Neural cell (in vitro differentiated cells): ENCODE data around the gene LLPH.

ENCODE experiments used
- EP300 ChIP-seq: fragments of 450-650 bp; conservative IDR thresholded peaks from 2 replicates; pipeline ENCODE4 v1.6.1; 2014; ENCODE audit warnings: antibody characterized with exemption, mild to moderate bottlenecking, moderate library complexity; ENCODE audit not compliant: poor library complexity, severe bottlenecking
- EZH2 ChIP-seq: fragments of 200-600, 300-800 bp; shearing (Covaris generic), sonication (generic); IDR thresholded peaks from 2 replicates; pipeline ENCODE4 v1.6.1; 2014; ENCODE audit warnings: antibody characterized with exemption, low read length, borderline replicate concordance, mild to moderate bottlenecking; ENCODE audit not compliant: insufficient read depth, poor library complexity, severe bottlenecking
- TF ChIP-seq, protein P1 (sequence below): fragments of 450-650 bp; IDR thresholded peaks from 2 replicates; pipeline ENCODE4 v1.5.1; 2014; ENCODE audit warnings: antibody characterized with exemption, mild to moderate bottlenecking, moderate library complexity; ENCODE audit not compliant: poor library complexity, severe bottlenecking

DNA sequence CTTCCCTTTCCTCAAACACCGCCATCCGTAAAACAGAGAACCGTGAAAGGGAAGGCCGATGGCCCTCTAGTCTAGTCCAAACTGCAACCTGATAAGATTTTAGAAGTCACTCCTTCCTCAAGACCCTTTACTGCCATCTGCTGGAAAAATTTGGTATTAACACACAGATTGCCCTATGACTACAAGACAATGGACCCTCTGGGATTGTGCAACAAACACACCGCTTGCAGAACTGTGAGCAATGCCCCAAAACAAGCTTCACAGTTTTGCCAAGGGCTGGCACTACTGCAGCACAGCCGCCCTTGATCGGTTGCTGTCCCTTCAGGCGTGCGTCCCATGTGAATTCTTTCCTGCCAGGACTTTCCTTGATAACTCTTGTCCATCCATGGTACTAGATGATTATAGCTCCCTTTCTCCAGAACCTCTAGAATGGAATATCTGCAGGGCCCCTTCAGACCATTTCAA lies 23.1 kb downstream of the LLPH start:
- TF ChIP-seq, protein P1, sequence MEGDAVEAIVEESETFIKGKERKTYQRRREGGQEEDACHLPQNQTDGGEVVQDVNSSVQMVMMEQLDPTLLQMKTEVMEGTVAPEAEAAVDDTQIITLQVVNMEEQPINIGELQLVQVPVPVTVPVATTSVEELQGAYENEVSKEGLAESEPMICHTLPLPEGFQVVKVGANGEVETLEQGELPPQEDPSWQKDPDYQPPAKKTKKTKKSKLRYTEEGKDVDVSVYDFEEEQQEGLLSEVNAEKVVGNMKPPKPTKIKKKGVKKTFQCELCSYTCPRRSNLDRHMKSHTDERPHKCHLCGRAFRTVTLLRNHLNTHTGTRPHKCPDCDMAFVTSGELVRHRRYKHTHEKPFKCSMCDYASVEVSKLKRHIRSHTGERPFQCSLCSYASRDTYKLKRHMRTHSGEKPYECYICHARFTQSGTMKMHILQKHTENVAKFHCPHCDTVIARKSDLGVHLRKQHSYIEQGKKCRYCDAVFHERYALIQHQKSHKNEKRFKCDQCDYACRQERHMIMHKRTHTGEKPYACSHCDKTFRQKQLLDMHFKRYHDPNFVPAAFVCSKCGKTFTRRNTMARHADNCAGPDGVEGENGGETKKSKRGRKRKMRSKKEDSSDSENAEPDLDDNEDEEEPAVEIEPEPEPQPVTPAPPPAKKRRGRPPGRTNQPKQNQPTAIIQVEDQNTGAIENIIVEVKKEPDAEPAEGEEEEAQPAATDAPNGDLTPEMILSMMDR, result peak; percentile 66
- no peak for TF ChIP-seq EZH2
- no peak for TF ChIP-seq EP300
